ENCODE results near the gene CADPS2.

The CADPS2 gene

GRCh38 chr7:122885583-122886356, 490 bp downstream of the CADPS2 start:
- Histone ChIP-seq H3K4me1 (ENCODE audit: control insufficient read depth, insufficient read depth, low read length) (peaks cover 19% of the 10 kb centered on the region), H3K27me3 (ENCODE audit: control insufficient read depth, insufficient read depth, low read length) (peaks cover 38% of the 10 kb centered on the region), H3K4me3 (ENCODE audit: low read depth, low read length) (peak overlapping the region; percentile 87), H3K36me3 (ENCODE audit: control insufficient read depth, insufficient read depth, low read length) (no peaks in the 10 kb centered on the region), H3K9me3 (ENCODE audit: control insufficient read depth, insufficient read depth, low read length) (no peaks in the 10 kb centered on the region), H3K9ac (ENCODE audit: low read depth, low read length) (peak overlapping the region; percentile 55)

DNA sequence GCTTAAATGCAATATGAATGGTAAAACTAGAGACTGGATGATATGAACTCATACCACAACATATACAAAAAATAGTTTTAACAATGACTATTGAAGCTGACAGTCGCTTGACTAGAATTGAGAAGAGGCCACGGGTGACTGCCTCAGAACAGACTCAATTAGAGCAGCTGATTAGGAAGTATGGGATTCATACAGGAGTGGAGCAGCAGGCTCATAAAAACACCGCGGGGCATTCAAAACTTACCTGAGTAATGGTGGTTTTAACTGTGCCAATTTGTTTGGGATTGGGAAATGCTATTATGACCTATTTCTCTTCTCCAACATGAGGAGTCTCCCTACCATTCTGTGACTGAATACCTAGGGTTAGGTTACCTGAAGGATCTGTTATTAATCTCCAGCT, 2.1 kb downstream of the CADPS2 start:
- Histone ChIP-seq H3K9me3 (ENCODE audit: control insufficient read depth, insufficient read depth, low read length) (no peaks in the 10 kb centered on the region), H3K4me3 (ENCODE audit: low read depth, low read length) (peak overlapping the region; percentile 6), H3K27me3 (ENCODE audit: control insufficient read depth, insufficient read depth, low read length) (peaks cover 34% of the 10 kb centered on the region), H3K36me3 (ENCODE audit: control insufficient read depth, insufficient read depth, low read length) (no peaks in the 10 kb centered on the region), H3K9ac (ENCODE audit: low read depth, low read length) (no peak overlapping the region), H3K4me1 (ENCODE audit: control insufficient read depth, insufficient read depth, low read length) (peaks cover 19% of the 10 kb centered on the region)

DNA sequence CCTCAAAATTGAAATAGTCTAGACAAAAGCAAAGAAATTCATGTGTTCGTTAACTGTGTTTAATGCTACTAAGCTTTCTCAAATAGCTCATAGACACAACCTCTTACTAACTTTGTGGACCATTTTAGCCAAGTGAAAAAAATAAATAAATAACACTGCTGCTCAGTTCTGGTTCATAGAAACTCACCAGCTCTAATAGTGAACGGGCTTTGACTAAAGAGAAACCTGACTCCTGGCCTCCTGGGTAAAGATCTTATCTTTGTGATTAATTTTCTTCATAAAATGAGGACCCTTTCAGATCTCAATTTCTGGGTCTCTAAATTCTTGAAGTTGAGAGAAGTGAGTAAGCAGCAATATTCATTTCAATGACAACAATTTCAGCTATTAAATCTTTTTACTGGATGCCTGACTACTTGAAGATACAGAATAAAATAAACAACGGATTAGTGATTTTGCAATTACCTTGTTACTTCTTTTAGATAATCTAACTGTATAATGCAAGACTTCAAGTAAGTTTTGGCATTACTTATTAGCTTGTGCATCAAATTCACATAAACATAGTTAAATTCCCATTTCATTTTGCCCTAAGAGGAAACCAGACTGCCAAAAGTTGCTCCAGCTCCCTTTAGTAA, 3.1 kb downstream of the CADPS2 start:
- Histone ChIP-seq H3K27me3 (ENCODE audit: control insufficient read depth, insufficient read depth, low read length) (peaks cover 25% of the 10 kb centered on the region), H3K9me3 (ENCODE audit: control insufficient read depth, insufficient read depth, low read length) (no peaks in the 10 kb centered on the region), H3K36me3 (ENCODE audit: control insufficient read depth, insufficient read depth, low read length) (no peaks in the 10 kb centered on the region), H3K9ac (ENCODE audit: low read depth, low read length) (no peak overlapping the region), H3K4me3 (ENCODE audit: low read depth, low read length) (no peak overlapping the region), H3K4me1 (ENCODE audit: control insufficient read depth, insufficient read depth, low read length) (peaks cover 19% of the 10 kb centered on the region)

DNA sequence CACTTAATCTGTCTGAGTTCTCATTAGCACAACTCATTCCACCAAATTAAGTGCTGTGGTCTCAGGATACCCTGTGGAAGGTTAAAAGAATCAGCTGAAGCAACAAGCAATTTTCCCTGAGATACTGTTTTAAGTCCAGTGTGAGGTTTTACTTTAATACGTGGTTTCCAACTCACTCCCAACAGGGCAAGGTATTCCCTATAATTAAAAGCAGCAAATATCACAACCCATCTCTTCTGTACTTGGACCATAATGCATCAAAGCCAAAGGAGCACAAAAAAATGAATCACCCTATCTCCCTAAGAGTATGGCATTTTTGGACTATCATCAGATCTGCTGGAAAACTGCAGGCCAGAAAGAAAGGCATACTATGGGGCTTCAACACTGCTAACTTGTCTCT, 4.9 kb downstream of the CADPS2 start:
- H3K9ac ChIP-seq (ENCODE audit: low read depth, low read length): no peak overlapping the region
- no peak overlapping the region for H3K4me3 ChIP-seq (ENCODE audit: low read depth, low read length)
- H3K4me1 ChIP-seq (ENCODE audit: control insufficient read depth, insufficient read depth, low read length): peaks cover 15% of the 10 kb centered on the region
- peaks cover 13% of the 10 kb centered on the region for H3K27me3 ChIP-seq (ENCODE audit: control insufficient read depth, insufficient read depth, low read length)
- H3K9me3 ChIP-seq (ENCODE audit: control insufficient read depth, insufficient read depth, low read length): no peaks in the 10 kb centered on the region
- no peaks in the 10 kb centered on the region for H3K36me3 ChIP-seq (ENCODE audit: control insufficient read depth, insufficient read depth, low read length)

DNA sequence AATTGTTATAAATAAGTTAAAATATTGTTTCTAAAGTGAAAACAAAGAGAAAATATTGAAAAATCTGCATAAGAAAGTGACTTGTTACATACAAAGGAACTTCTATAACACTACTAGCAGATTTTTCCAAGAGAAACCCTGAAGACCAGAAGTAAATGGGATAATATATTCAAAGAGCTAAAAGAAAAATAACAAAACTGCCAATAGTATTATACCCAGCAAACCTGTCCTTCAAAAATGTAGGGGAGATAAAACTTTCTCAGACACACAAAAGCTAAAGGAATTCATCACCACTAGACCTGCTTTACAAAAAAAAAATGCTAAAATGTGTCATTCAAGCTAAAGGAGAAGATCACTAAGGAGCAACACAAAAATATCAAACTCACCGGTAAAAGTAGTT, 17.0 kb downstream of the CADPS2 start:
- Histone ChIP-seq H3K4me1 (ENCODE audit: control insufficient read depth, insufficient read depth, low read length) (no peaks in the 10 kb centered on the region), H3K27me3 (ENCODE audit: control insufficient read depth, insufficient read depth, low read length) (no peaks in the 10 kb centered on the region), H3K4me3 (ENCODE audit: low read depth, low read length) (no peak overlapping the region), H3K9ac (ENCODE audit: low read depth, low read length) (no peak overlapping the region), H3K9me3 (ENCODE audit: control insufficient read depth, insufficient read depth, low read length) (no peaks in the 10 kb centered on the region), H3K36me3 (ENCODE audit: control insufficient read depth, insufficient read depth, low read length) (no peaks in the 10 kb centered on the region)

- Histone ChIP-seq H3K9ac (ENCODE audit: low read depth, low read length) (no peak overlapping the region), H3K36me3 (ENCODE audit: control insufficient read depth, insufficient read depth, low read length) (no peaks in the 10 kb centered on the region), H3K4me3 (ENCODE audit: low read depth, low read length) (no peak overlapping the region), H3K4me1 (ENCODE audit: control insufficient read depth, insufficient read depth, low read length) (no peaks in the 10 kb centered on the region), H3K27me3 (ENCODE audit: control insufficient read depth, insufficient read depth, low read length) (no peaks in the 10 kb centered on the region), H3K9me3 (ENCODE audit: control insufficient read depth, insufficient read depth, low read length) (no peaks in the 10 kb centered on the region)
These were observed 18.7 kb downstream of the CADPS2 start for GRCh38 chr7:122867471-122867980.

- no peaks in the 10 kb centered on the region for H3K27me3 ChIP-seq (ENCODE audit: control insufficient read depth, insufficient read depth, low read length)
- H3K9ac ChIP-seq (ENCODE audit: low read depth, low read length): no peak overlapping the region
- no peaks in the 10 kb centered on the region for H3K9me3 ChIP-seq (ENCODE audit: control insufficient read depth, insufficient read depth, low read length)
- H3K4me1 ChIP-seq (ENCODE audit: control insufficient read depth, insufficient read depth, low read length): no peaks in the 10 kb centered on the region
- H3K4me3 ChIP-seq (ENCODE audit: low read depth, low read length): no peak overlapping the region
- no peaks in the 10 kb centered on the region for H3K36me3 ChIP-seq (ENCODE audit: control insufficient read depth, insufficient read depth, low read length)
These were observed 21.4 kb downstream of the CADPS2 start for GRCh38 chr7:122864838-122865237.

- H3K36me3 ChIP-seq (ENCODE audit: control insufficient read depth, insufficient read depth, low read length): no peaks in the 10 kb centered on the region
- H3K4me3 ChIP-seq (ENCODE audit: low read depth, low read length): no peak overlapping the region
- no peak overlapping the region for H3K9ac ChIP-seq (ENCODE audit: low read depth, low read length)
- no peaks in the 10 kb centered on the region for H3K27me3 ChIP-seq (ENCODE audit: control insufficient read depth, insufficient read depth, low read length)
- H3K9me3 ChIP-seq (ENCODE audit: control insufficient read depth, insufficient read depth, low read length): no peaks in the 10 kb centered on the region
- no peaks in the 10 kb centered on the region for H3K4me1 ChIP-seq (ENCODE audit: control insufficient read depth, insufficient read depth, low read length)
These were observed 22.2 kb downstream of the CADPS2 start for GRCh38 chr7:122864016-122864415.

DNA sequence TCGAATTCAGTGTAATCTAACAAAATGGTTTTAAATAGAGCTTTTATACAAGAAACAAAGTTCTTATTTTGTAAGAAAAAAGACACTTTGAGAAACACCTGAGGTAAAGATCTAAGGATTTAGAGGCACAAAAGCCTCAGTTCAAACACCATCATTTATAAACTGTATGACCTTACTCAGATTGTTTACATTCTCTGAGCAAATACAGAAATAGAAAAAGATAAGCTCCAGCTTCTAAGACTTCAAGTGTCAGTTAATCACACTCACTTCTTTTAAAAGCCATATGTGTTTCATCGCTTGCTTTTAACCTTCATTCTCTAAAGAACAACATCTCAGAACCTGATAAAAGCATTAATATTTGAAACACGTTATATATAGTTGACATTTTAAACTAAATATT, 27.9 kb downstream of the CADPS2 start:
- H3K4me1 ChIP-seq (ENCODE audit: control insufficient read depth, insufficient read depth, low read length): peaks cover 2% of the 10 kb centered on the region
- no peaks in the 10 kb centered on the region for H3K36me3 ChIP-seq (ENCODE audit: control insufficient read depth, insufficient read depth, low read length)
- no peaks in the 10 kb centered on the region for H3K9me3 ChIP-seq (ENCODE audit: control insufficient read depth, insufficient read depth, low read length)
- H3K9ac ChIP-seq (ENCODE audit: low read depth, low read length): no peak overlapping the region
- H3K27me3 ChIP-seq (ENCODE audit: control insufficient read depth, insufficient read depth, low read length): no peaks in the 10 kb centered on the region
- H3K4me3 ChIP-seq (ENCODE audit: low read depth, low read length): no peak overlapping the region

GRCh38 chr7:122850528-122850927, 35.7 kb downstream of the CADPS2 start:
- Histone ChIP-seq H3K4me3 (ENCODE audit: low read depth, low read length) (no peak overlapping the region), H3K27me3 (ENCODE audit: control insufficient read depth, insufficient read depth, low read length) (no peaks in the 10 kb centered on the region), H3K4me1 (ENCODE audit: control insufficient read depth, insufficient read depth, low read length) (peaks cover 6% of the 10 kb centered on the region), H3K9ac (ENCODE audit: low read depth, low read length) (no peak overlapping the region), H3K9me3 (ENCODE audit: control insufficient read depth, insufficient read depth, low read length) (no peaks in the 10 kb centered on the region), H3K36me3 (ENCODE audit: control insufficient read depth, insufficient read depth, low read length) (no peaks in the 10 kb centered on the region)

GRCh38 chr7:122849957-122850328, 36.3 kb downstream of the CADPS2 start:
- H3K36me3 ChIP-seq (ENCODE audit: control insufficient read depth, insufficient read depth, low read length): no peaks in the 10 kb centered on the region
- no peak overlapping the region for H3K4me3 ChIP-seq (ENCODE audit: low read depth, low read length)
- no peaks in the 10 kb centered on the region for H3K27me3 ChIP-seq (ENCODE audit: control insufficient read depth, insufficient read depth, low read length)
- H3K9ac ChIP-seq (ENCODE audit: low read depth, low read length): no peak overlapping the region
- no peaks in the 10 kb centered on the region for H3K9me3 ChIP-seq (ENCODE audit: control insufficient read depth, insufficient read depth, low read length)
- H3K4me1 ChIP-seq (ENCODE audit: control insufficient read depth, insufficient read depth, low read length): peaks cover 6% of the 10 kb centered on the region

GRCh38 chr7:122849322-122849956, 36.8 kb downstream of the CADPS2 start:
- no peaks in the 10 kb centered on the region for H3K36me3 ChIP-seq (ENCODE audit: control insufficient read depth, insufficient read depth, low read length)
- H3K9ac ChIP-seq (ENCODE audit: low read depth, low read length): no peak overlapping the region
- no peaks in the 10 kb centered on the region for H3K9me3 ChIP-seq (ENCODE audit: control insufficient read depth, insufficient read depth, low read length)
- H3K4me3 ChIP-seq (ENCODE audit: low read depth, low read length): no peak overlapping the region
- H3K4me1 ChIP-seq (ENCODE audit: control insufficient read depth, insufficient read depth, low read length): peaks cover 6% of the 10 kb centered on the region
- H3K27me3 ChIP-seq (ENCODE audit: control insufficient read depth, insufficient read depth, low read length): no peaks in the 10 kb centered on the region
